ENCODE results near the gene MTUS2. TPM values are rescaled to one million over a fixed set of nuclear protein-coding genes. Genes with fewer than 3 reads are reported as not detected.

The MTUS2 gene
- total and polyA plus RNA-seq, 2 donors from 2014 or later = 0.06 to 0.22 TPM

DNA sequence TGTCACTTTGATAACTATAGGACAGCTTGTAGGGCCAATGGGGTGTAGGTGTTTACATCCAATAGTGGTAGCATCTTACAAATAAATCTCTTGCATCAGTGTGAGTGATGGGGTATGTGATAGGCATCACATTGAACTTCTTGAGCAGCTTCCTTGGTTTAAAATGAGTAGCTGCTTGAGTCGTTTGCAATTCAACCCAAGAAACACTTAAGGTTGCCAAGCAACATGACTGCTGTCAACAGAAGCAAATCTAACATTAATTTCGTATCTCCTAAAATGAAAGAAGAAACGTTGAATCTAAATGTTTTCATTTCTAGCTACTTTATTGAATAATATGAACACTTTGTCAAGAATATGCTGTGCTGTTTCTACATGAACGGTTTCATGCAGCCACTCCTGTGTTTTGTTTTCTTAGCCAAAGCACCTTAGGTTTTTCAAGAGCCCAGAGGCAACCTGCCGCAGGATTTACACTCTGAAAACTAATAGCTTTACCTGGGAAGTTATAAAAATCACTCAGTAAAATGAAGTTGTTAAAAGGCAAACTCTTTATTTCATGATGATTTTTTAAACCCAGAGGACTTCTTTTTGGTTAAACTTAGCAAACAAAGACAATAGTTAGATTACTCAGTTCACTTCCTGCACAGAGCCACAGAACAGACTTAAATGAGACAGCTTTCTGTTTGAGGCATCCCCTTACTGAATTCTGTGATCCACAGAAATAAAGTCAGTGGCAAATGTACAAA, 305.2 kb downstream of the MTUS2 start:
- H3K9ac ChIP-seq (ENCODE audit: low read length in 3 of 3) = no peak overlapping the region
- no peaks in the 10 kb centered on the region for H3K27me3 ChIP-seq (ENCODE audit: control insufficient read depth, insufficient read depth, low read length)
- intact Hi-C loops (cut with DNase I) = no loop called here
- no peak for FAIRE-seq
- no peaks in the 10 kb centered on the region for H3K9me3 ChIP-seq (ENCODE audit: control insufficient read depth in 2 of 3, insufficient read depth in 1 of 3, low read length in 3 of 3)
- H3K36me3 ChIP-seq (ENCODE audit: control insufficient read depth in 2 of 3, insufficient read depth in 3 of 3, low read length in 3 of 3) = no peaks in the 10 kb centered on the region
- no peak overlapping the region for H3K4me3 ChIP-seq (ENCODE audit: low read length in 3 of 3)
- no peak overlapping the region for H3K27ac ChIP-seq (ENCODE audit: low read depth in 2 of 2, low read length in 2 of 2)
- TF ChIP-seq CTCF (IDR thresholded peaks at IDR 0.05; ENCODE audit: borderline replicate concordance, extremely low read depth, insufficient read depth) = no peak
- peak in 2 of 5 donors; percentile 23 to 26 for DNase-seq
- H3K4me1 ChIP-seq (ENCODE audit: control insufficient read depth in 2 of 3, insufficient read depth in 2 of 3, low read depth in 1 of 3, low read length in 3 of 3) = no peaks in the 10 kb centered on the region

- Histone ChIP-seq H3K27ac (ENCODE audit: low read depth in 2 of 2, low read length in 2 of 2) (no peak overlapping the region), H3K4me3 (ENCODE audit: low read length in 3 of 3) (no peak overlapping the region), H3K9ac (ENCODE audit: low read length in 3 of 3) (no peak overlapping the region), H3K27me3 (ENCODE audit: control insufficient read depth, insufficient read depth, low read length) (no peaks in the 10 kb centered on the region), H3K4me1 (ENCODE audit: control insufficient read depth in 2 of 3, insufficient read depth in 2 of 3, low read depth in 1 of 3, low read length in 3 of 3) (no peaks in the 10 kb centered on the region), H3K36me3 (ENCODE audit: control insufficient read depth in 2 of 3, insufficient read depth in 3 of 3, low read length in 3 of 3) (no peaks in the 10 kb centered on the region), H3K9me3 (ENCODE audit: control insufficient read depth in 2 of 3, insufficient read depth in 1 of 3, low read length in 3 of 3) (no peaks in the 10 kb centered on the region)
- no peak for DNase-seq
- FAIRE-seq = no peak
- TF ChIP-seq CTCF (IDR thresholded peaks at IDR 0.05; ENCODE audit: borderline replicate concordance, extremely low read depth, insufficient read depth) = no peak
- intact Hi-C loops (cut with DNase I) = no loop called here
Measured at GRCh38 chr13:29125934-29126424, 305.8 kb downstream of the MTUS2 start.

GRCh38 chr13:29129616-29130015, 309.5 kb downstream of the MTUS2 start:
- intact Hi-C loops (cut with DNase I) = no loop called here
- Histone ChIP-seq H3K9me3 (ENCODE audit: control insufficient read depth in 2 of 3, insufficient read depth in 1 of 3, low read length in 3 of 3) (no peaks in the 10 kb centered on the region), H3K4me1 (ENCODE audit: control insufficient read depth in 2 of 3, insufficient read depth in 2 of 3, low read depth in 1 of 3, low read length in 3 of 3) (no peaks in the 10 kb centered on the region), H3K27ac (ENCODE audit: low read depth in 2 of 2, low read length in 2 of 2) (no peak overlapping the region), H3K36me3 (ENCODE audit: control insufficient read depth in 2 of 3, insufficient read depth in 3 of 3, low read length in 3 of 3) (no peaks in the 10 kb centered on the region), H3K4me3 (ENCODE audit: low read length in 3 of 3) (no peak overlapping the region), H3K27me3 (ENCODE audit: control insufficient read depth, insufficient read depth, low read length) (no peaks in the 10 kb centered on the region), H3K9ac (ENCODE audit: low read length in 3 of 3) (no peak overlapping the region)
- FAIRE-seq (no peak), DNase-seq (no peak)
- TF ChIP-seq CTCF (IDR thresholded peaks at IDR 0.05; ENCODE audit: borderline replicate concordance, extremely low read depth, insufficient read depth) = no peak

Measured in kidney (tissue), 14 donors.